SIG-M5 (cell line): ENCODE data around the gene DNAJC4.

Source experiments
- DNase-seq: peaks from one replicate; lab custom pipeline; 2025; lab: John Stamatoyannopoulos, UW

Gene DNAJC4

DNA sequence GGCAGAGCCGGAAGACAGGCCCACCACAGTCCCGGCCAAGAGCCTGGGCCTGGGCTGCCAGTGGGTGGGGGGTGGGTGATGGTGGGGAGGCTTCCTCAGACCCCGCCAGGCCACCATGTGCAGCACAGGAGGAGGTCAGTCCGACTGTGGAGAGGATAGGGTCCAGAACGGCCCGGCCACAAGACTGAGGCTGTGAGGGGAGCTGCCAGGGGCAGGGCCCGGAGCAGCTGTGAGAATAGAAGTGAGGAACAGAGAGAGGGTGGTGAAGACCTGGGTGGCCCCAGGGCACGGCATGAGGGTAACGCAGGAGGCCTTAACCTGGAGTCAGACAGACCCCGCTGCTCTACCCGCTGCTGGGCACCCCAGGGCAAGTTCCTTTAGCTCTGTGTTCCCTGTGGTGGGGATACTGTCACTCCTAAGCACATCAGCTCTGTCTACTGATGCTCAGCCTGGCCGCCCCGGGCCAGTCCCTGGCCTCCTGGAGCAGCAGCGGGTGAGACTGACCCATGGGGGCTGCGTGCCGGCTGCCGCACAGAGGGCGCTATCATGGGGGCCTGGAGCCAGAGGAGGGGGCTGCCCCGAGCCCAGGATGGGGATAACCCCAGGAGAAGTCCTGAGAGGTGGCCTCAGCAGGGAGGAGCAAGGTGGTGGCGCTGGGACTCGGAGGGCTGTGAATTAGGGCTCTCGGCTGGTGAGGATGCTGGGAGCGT is 22.1 kb upstream of the DNAJC4 start:
- DNase-seq, result no peak

DNA sequence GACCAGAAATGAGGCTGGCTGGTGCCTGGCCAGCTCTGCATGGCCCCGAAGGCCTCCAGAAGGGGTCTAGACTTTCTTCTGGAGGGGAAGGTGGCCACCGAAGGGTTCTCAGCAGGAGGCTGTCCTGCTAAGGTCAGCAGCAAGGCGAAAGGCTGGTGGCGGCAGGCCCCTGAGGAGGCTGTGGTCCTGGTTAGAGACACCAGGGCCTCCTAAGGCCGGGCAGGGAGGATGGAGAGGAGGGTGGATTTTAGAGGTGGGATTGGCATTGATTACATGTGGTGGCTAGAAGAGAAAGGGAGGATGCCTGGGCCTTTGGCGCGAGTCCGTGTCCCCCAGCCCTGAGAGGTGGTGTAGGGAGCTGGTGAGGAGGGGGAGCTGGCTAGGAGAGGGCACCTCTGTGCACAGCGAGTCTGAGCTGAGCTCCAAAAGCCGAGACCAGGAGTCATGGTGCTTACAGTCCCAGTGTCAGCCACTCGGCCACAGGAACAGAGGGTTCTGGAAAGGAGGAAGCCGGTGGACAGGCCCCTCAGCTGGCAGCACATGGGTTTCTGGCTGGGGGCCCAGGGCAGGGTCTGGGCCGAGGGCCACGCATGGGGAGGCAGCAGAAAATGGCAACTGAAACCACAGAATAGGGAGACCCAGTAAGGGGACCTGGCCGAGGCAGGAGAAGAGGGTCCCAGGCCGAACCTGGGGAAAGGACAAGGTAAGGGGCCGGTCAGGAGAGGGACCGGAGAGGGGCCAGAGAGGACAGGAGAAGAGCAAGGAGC is 21.4 kb upstream of the DNAJC4 start:
- no peak for DNase-seq

DNA sequence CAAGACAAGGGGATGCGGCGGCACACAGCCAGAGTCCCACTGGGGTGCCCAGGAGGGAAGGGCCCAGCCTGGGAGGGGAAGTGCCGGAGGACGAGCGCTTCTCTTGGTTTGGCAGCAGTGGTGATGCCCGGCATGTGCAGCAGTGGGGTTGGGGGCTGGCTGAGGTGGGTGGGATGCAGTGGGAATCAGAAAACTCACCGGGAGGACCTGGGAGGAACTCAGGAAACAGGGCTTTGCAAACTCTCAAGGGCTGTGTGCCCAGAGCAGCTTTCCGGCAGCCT is 20.8 kb upstream of the DNAJC4 start:
- DNase-seq, result no peak

DNA sequence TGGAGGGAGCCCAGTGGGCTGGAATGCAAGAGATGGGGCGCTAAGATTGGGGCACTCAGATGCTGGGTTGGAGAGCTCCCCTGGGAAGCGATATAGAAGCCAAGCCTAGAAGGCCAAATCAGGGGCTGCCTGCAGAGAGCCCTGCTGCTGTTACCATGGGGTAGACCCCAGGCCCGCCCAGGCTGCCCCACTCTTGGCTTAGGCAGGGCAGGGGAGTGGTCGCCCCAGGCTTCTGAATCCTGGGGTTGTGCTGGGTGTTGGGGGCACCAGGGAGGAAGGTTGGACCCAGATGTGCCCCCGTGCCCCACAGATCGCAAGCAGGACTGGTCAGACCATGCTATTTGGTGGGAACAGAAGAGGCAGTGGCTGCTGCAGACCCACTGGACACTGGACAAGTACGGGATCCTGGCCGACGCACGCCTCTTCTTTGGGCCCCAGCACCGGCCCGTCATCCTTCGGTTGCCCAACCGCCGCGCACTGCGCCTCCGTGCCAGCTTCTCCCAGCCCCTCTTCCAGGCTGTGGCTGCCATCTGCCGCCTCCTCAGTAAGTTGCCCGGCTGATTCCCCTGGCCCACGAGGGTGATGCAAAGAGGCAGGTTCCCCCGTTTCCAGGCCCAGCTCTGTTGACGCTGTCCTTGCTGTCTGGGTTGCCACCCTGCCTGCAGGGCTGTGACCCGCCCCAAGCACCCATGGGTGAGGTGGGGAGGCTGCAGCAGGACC is 19.9 kb upstream of the DNAJC4 start:
- no peak for DNase-seq

DNA sequence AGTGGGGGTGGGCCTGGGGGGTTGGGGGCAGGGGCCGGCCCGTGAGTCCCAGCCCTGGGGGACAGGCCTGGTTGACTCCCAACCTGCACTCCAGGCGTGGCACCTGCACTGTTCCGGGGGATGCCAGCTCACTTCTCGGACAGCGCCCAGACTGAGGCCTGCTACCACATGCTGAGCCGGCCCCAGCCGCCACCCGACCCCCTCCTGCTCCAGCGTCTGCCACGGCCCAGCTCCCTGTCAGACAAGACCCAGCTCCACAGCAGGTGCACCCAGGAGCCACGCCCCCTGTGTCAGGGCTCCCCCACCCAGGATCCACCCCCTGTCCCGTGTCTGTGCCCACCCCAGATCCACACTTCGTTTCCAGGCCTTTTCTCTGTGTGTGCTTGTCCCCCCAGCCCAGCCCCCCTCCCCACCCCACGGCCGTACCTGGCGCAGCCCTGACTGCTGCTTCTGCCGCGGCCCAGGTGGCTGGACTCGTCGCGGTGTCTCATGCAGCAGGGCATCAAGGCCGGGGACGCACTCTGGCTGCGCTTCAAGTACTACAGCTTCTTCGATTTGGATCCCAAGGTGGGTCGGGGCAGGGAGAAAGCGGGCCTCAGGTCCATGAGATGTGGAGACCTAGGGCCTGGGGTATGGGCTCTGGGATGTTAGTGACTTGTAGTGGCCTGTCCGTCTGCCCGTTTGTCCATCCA is 19.0 kb upstream of the DNAJC4 start:
- no peak for DNase-seq

DNA sequence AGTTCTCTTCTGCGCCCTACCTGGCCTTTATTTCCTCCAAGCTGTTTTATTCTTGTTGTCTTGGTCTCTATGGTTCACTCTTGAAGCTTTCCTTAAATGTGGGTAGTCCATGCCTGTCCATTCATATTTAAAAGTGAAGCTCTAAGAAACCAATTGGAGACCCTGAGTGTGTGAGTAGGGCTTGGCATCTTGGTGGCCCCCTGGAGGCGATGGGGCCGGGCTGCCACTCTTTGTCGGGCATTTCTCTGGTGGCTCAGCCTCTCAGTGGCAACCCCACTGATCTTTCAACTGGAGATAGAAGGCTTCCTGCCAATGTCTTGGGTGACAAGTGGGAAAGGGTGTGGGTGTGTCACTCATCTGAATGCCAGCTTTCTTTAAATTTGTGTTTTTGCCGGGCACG is 13.5 kb upstream of the DNAJC4 start:
- DNase-seq, result no peak

DNA sequence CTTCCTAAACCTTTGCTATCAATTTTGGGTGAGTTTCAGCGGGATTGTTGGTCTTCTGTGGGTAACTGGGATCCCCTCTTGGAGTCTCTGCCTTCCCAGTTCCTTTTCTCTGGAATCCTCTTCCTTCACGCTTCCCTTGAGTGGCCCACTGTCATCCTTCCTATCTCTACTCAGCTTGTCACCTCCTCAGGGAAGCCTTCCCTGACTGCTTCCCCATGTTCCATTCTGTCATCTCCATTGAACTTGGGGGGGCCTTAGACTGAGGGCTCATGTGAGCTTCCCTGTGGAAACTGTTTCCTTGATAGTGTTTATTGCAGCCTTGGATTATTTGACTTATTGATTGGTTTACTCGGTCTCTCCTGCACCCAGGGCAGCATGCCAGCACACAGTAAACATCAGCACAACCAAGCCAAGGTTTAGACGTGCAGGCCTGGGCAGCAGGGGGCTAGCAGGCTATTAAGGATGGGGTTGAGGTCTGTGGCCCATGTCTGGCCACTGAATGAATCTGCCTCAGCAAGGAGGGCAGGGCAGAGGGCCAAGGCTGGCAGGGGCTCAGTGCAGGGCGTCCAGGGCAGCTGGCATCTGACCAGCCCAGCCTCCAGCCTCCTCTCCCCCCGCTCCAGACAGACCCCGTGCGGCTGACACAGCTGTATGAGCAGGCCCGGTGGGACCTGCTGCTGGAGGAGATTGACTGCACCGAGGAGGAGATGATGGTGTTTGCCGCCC is 11.6 kb upstream of the DNAJC4 start:
- DNase-seq, result no peak

DNA sequence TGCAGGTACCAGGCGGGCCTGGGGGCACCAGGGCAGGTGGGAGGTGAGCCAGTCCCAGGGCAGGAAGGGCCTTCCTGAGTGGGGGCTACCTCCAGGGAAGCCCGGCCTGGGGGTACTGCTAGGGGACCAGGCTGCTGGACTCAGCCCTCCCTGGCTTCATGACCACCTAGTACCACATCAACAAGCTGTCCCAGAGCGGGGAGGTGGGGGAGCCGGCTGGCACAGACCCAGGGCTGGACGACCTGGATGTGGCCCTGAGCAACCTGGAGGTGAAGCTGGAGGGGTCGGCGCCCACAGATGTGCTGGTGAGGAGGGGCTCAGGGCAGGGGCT is 11.0 kb upstream of the DNAJC4 start:
- no peak for DNase-seq

DNA sequence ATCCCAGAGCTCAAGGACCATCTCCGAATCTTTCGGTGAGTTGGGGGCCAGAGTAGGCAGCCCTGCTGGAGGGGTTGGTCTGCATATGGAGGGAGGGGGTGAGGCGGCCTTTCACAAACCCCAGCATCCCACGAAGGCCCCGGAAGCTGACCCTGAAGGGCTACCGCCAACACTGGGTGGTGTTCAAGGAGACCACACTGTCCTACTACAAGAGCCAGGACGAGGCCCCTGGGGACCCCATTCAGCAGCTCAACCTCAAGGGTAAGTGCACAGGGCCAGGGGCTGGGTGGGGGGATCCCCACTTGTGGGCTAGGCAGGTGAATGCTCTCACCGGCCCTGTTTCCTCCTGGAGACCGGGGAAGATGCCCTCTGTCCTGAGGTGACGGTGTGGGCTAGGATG is 10.6 kb upstream of the DNAJC4 start:
- DNase-seq, result no peak

DNA sequence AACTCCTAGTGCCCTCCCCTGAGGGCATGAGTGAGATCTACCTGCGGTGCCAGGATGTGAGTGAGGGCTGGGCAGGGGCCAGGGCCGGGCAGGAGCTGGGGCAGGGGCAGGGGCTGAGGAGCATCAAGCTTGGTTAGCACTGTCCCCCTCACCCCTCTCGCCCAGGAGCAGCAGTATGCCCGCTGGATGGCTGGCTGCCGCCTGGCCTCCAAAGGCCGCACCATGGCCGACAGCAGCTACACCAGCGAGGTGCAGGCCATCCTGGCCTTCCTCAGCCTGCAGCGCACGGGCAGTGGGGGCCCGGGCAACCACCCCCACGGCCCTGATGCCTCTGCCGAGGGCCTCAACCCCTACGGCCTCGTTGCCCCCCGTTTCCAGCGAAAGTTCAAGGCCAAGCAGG is 10.1 kb upstream of the DNAJC4 start:
- no peak for DNase-seq

DNA sequence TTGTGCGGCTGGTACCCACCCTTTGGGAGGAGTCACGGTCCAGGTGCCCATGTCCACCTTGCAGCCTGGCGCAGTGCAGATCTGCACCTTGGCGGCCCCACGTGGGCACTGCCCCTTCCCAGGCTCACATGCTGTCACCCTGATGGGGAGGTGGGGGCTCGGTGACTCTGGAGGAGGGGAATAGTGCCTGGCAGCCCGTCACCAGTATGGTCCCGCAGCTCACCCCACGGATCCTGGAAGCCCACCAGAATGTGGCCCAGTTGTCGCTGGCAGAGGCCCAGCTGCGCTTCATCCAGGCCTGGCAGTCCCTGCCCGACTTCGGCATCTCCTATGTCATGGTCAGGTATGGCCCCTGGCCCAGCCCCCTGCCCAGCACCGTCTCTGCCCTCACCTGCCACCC is 9.6 kb upstream of the DNAJC4 start:
- no peak for DNase-seq

DNA sequence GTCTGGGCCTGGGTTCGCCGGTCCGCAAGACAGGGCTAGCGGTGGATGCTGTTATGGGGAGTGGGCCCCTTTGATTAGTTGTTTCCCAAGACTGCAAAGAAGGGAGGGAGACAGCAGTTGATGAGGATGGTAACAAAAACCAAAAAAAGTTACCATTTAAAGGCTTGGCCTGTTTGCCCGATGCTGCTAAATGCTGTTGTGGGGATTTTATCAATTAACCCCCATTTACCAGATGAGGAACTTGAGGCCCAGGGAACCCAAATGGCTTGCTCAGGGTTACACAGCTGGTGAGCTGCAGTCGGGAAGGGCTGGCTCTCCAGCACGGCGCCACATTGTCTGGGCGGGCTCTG is 7.7 kb upstream of the DNAJC4 start:
- DNase-seq, result no peak

DNA sequence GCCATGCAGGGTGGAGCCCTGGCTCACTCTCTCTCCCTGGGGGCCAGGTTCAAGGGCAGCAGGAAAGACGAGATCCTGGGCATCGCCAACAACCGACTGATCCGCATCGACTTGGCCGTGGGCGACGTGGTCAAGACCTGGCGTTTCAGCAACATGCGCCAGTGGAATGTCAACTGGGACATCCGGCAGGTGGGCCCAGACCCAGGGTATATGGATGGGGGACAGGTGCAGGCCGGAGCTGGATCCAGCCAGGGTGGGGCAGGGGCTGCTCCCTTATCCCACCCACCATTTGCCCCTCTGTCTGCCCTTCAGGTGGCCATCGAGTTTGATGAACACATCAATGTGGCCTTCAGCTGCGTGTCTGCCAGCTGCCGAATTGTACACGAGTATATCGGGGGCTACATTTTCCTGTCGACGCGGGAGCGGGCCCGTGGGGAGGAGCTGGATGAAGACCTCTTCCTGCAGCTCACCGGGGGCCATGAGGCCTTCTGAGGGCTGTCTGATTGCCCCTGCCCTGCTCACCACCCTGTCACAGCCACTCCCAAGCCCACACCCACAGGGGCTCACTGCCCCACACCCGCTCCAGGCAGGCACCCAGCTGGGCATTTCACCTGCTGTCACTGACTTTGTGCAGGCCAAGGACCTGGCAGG is 7.2 kb upstream of the DNAJC4 start:
- no peak for DNase-seq

DNA sequence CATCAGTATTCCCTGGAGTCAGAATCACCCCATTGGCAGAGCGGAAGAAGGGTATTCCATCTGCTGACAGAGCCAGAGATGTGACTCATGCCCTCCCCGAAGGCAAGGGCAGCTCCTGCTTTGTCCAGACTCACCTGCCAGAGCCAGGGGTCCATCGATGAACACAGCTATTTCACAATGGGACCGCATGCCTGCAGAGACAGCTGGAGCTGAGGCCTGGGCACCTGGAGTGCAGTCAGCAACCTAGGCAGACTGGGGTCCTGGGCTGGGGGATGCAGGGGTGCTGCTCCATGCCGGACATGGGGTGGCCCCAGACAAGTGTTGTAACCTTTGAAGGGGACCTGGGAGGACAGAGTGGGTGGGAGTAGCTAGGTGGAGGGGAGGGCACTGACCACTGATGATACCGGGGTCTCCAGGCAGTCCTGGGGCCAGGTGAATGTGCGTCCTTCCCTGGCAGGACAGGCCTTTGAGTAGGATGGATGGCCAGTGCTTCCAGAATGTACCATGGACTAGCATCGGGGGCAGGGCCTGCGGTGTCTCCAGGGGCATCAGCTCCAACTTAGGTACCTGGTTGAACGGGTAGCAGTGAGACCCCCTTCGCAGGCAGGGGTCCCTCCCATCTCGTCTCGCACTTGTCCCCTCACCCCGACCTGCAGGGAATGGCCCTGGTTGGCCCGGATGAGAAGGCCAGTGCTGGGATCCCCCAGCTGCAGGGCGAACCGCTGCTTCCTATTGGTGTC is 6.0 kb upstream of the DNAJC4 start:
- DNase-seq, result no peak

DNA sequence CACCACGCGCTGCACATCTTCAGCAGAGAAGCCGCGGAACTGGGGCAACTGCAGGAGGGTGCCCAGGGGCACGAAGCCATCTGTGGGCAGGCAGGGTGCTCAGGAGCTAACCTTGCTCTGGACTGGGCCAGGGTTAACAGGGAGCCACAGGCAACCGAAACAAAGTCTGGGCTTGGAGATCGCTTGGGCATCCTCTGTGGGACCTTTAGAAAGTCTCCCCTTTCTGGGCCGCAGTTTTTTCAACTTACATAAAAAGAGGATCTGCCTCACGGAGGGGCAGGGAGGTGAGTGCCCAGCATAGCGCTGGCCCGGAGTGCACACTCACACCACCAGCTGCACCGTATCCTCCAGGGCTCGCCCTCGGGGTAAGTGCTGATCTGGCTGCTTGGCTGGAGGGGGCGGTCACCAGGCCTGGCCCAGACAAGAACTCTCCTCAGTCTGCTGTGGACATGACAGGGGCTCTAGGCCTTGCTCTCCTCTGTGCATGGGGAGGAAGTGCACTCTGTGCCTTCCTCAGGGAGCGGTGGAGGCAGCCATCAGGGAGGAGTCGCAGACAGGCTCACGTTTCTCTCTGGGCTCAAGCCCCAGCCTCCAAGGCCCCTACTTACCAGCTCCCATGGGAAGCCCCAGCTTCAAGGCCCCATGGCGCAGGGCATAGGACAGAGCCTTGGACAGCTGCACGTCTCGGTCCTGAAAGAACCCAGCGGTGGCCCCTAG is 5.3 kb upstream of the DNAJC4 start:
- DNase-seq, result no peak

DNA sequence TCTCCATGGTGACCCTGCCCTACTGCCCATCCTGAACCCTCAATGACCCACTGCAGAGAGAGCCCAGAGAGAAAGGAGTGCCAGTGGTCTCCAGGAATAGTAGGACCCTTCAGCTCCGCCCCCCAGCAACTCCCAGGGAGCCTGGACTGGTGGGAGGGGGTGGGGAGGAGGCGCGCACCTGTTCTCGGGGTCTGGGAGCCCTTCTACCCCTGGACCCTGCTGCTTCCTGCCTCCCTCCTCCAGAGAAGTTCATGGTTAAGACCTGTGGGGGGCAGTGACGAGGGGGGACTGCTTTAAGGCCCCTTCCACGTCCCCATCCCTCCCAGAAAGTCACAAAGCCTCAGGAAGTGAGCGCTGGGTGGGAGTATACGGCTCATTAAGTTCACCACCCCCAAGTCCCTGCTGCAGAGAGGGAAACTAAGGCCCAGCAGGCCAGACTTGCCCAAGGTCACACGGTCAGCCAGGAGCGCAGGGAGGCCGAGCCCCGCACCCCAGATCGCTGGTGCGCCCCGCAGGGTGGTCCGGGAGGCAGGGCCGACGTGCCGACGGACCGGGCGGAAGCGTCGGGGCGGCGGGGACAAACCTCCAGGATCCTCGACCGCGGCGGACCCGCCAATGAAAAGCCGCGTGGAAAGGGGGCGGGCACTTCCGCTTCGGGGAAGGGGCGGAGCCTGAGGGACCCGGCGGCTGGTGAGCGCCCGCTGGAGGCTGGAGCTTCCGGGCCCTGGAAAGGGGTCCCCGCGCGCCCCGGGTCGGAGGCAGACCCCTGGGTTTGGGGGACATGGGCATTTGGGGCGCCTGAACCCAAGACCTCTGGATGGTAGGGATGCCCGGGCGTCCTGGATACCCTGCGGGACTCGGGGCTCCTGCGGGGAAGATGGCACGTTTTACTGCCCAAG is 4.5 kb upstream of the DNAJC4 start, which contains the start of the genes NUDT22 and TRPT1:
Gene NUDT22 (plus strand): TSS at position 667 of the 899 bp plus-strand sequence. CDS start 379 bp downstream, outside the sequence.
Gene TRPT1 (minus strand): TSS at position 579 of the 899 bp plus-strand sequence. CDS start 326 bp downstream, at position 253.
- DNase-seq, result no peak

DNA sequence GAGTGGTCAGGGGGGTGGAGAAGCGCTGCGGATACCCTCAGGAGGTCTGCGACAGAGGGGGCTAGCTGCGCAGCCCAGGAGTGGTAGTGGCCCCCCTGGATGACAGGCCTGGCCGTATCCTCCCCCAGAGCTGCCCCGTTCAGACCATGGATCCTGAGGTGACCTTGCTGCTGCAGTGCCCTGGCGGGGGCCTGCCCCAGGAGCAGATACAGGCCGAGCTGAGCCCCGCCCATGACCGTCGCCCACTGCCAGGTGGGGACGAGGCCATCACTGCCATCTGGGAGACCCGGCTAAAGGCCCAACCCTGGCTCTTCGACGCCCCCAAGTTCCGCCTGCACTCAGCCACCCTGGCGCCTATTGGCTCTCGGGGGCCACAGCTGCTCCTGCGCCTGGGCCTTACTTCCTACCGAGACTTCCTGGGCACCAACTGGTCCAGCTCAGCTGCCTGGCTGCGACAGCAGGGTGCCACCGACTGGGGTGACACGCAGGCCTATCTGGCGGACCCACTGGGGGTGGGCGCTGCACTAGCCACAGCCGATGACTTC is 3.8 kb upstream of the DNAJC4 start:
- DNase-seq, result no peak

DNA sequence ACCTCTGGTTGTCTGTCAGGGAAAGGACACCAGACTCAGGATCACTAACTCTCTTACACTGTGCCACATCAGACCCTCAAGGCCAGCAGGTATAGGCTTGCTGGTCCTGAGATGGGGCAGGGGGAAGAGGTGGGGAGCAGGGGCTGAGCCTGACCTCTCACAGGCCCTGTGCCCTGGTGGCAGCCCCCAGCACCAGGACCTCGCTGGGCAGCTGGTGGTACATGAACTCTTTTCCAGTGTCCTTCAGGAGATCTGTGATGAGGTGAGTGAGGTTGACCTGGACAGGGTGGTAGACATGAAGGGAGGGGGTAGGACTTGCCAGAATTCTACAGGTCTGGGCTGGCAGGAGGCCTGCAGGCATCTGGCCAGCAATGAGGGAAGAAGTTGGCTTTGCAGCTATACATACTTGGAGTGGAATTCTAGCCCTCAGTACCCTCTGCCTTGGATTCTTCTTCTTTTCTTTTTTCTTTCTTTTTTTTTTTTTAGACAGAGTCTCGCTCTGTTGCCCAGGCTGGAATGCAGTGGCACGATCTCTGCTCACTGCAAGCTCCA is 2.9 kb upstream of the DNAJC4 start:
- DNase-seq, result no peak
